A673 (cell line): Measurements from ENCODE around the gene CSRP1.

Experiments
- CTCF ChIP-seq: fragments of 300-800, 200-600 bp; sonication (generic); conservative IDR thresholded peaks from 2 replicates; pipeline ENCODE4 v1.5.1; 2017; ENCODE audit warnings: low read depth, mild to moderate bottlenecking, antibody characterized with exemption, low read length, moderate library complexity, mixed read lengths
- EZH2 ChIP-seq: fragments of 200-600 bp; sonication (generic); IDR thresholded peaks from 2 replicates; pipeline ENCODE4 v1.6.1; 2017; ENCODE audit warnings: borderline replicate concordance, low read depth, mild to moderate bottlenecking, mixed read lengths, antibody characterized with exemption, low read length; ENCODE audit not compliant: poor library complexity, severe bottlenecking

- no peak for TF ChIP-seq CTCF
- TF ChIP-seq EZH2: no peak
Measured at GRCh38 chr1:201515062-201515750, 8.3 kb upstream of the CSRP1 start.
